K562 (cell line): Measurements from ENCODE around the gene GRWD1. TPM values are rescaled to one million over a fixed set of nuclear protein-coding genes. Genes with fewer than 3 reads are reported as not detected.

Source experiments
- CGGBP1 ChIP-seq: fragments of 250-450 bp; sonication (Bioruptor Pico); IDR thresholded peaks from 2 replicates; pipeline ENCODE4 v1.9.0; 2021; ENCODE audit warnings: mild to moderate bottlenecking
- CREBBP ChIP-seq: IDR thresholded peaks from one replicate; pipeline ENCODE4 v1.6.1; 2012; ENCODE audit warnings: low read depth, mild to moderate bottlenecking, control low read depth, inconsistent platforms, low read length
- CXXC5 ChIP-seq: fragments of 250-450 bp; sonication (Bioruptor Pico); IDR thresholded peaks from 2 replicates; pipeline ENCODE4 v1.8.0; 2022; ENCODE audit warnings: inconsistent platforms, mild to moderate bottlenecking, moderate library complexity
- E2F5 ChIP-seq: sonication (generic); formaldehyde crosslinking; IDR thresholded peaks from 2 replicates; pipeline ENCODE4 v1.8.0; 2022; ENCODE audit warnings: mild to moderate bottlenecking, missing genetic modification reagents
- ELF2 ChIP-seq: fragments of 250-450 bp; sonication (Bioruptor Pico); IDR thresholded peaks from 2 replicates; pipeline ENCODE4 v1.5.0; 2021; ENCODE audit warnings: mild to moderate bottlenecking
- FOXO4 ChIP-seq: fragments of 450-650 bp; formaldehyde crosslinking; IDR thresholded peaks from 2 replicates; pipeline ENCODE4 v1.4.0; 2020; ENCODE audit warnings: mild to moderate bottlenecking, moderate library complexity
- GABPA ChIP-seq: fragments of 200-800 bp; sonication (Bioruptor generic); conservative IDR thresholded peaks from 2 replicates; pipeline ENCODE4 v1.6.1; 2016; ENCODE audit warnings: low read depth, missing genetic modification characterization, missing compliant biosample characterization
- GTF2E2 ChIP-seq: fragments of 200-800 bp; sonication (Bioruptor generic); IDR thresholded peaks from 2 replicates; pipeline ENCODE4 v1.6.1; 2016; ENCODE audit warnings: missing genetic modification characterization, missing compliant biosample characterization
- HDAC1 ChIP-seq, 2 experiments: fragments of 450-650 bp; IDR thresholded peaks; 2 replicates each; pipeline ENCODE4 v1.6.1; 2016 to 2017; ENCODE audit warnings: inconsistent platforms in 1 of 2, mild to moderate bottlenecking in 1 of 2, moderate library complexity in 1 of 2
- MEF2A ChIP-seq: IDR thresholded peaks from 2 replicates; pipeline ENCODE4 v1.6.1; 2011; ENCODE audit warnings: low read depth, mild to moderate bottlenecking, low read length, moderate library complexity; ENCODE audit not compliant: control insufficient read depth
- MXD1 ChIP-seq: fragments of 250-450 bp; sonication (Bioruptor Pico); IDR thresholded peaks from 2 replicates; pipeline ENCODE4 v1.8.0; 2021; ENCODE audit warnings: borderline replicate concordance, mild to moderate bottlenecking, moderate library complexity; ENCODE audit not compliant: poor library complexity, severe bottlenecking
- NR4A1 ChIP-seq, 2 experiments: fragments of 250-450 bp in 1 of 2; fragments of 450-650 bp in 1 of 2; sonication (Bioruptor Pico) in 1 of 2; IDR thresholded peaks; 2 replicates each; pipeline versions ENCODE4 v1.4.0 to v1.6.1; 2016 to 2020; ENCODE audit warnings: mild to moderate bottlenecking in 2 of 2, missing compliant biosample characterization in 1 of 2, missing genetic modification characterization in 1 of 2, moderate library complexity in 1 of 2
- POLR2G ChIP-seq: fragments of 200-400 bp; formaldehyde crosslinking; IDR thresholded peaks from 2 replicates; pipeline ENCODE4 v1.6.1; 2017; ENCODE audit warnings: low read depth, mild to moderate bottlenecking, antibody characterized with exemption, low read length, moderate library complexity
- RB1 ChIP-seq: fragments of 450-650 bp; IDR thresholded peaks from 2 replicates; pipeline ENCODE4 v1.6.1; 2017; ENCODE audit warnings: low read depth, mild to moderate bottlenecking
- RBM39 ChIP-seq: fragments of 200-400 bp; formaldehyde crosslinking; optimal IDR thresholded peaks from 2 replicates; pipeline ENCODE3; 2018; ENCODE audit warnings: low read depth, low read length
- SMARCB1 ChIP-seq: IDR thresholded peaks from 2 replicates; pipeline ENCODE4 v1.6.1; 2011; ENCODE audit warnings: improper control_type of control experiment, low read depth; ENCODE audit not compliant: insufficient read length
- USF2 ChIP-seq: sonication (generic); formaldehyde crosslinking; IDR thresholded peaks from 2 replicates; pipeline ENCODE4 v1.5.0; 2020; ENCODE audit warnings: missing genetic modification reagents
- ZNF121 ChIP-seq: sonication (generic); formaldehyde crosslinking; conservative IDR thresholded peaks from 2 replicates; pipeline ENCODE4 v1.8.0; 2022; ENCODE audit warnings: missing genetic modification reagents
- ZNF124 ChIP-seq: sonication (generic); formaldehyde crosslinking; IDR thresholded peaks from 2 replicates; pipeline ENCODE4 v1.8.1; 2022; ENCODE audit warnings: missing genetic modification reagents
- ZNF24 ChIP-seq: fragments of 450-650 bp; IDR thresholded peaks from 2 replicates; pipeline ENCODE4 v1.6.1; 2016
- ZNF280B ChIP-seq: fragments of 250-450 bp; sonication (Bioruptor Pico); IDR thresholded peaks from 2 replicates; pipeline ENCODE4 v1.5.1; 2021; ENCODE audit warnings: mild to moderate bottlenecking
- ZNF282 ChIP-seq: sonication (generic); formaldehyde crosslinking; IDR thresholded peaks from 2 replicates; pipeline ENCODE4 v1.8.1; 2023; ENCODE audit warnings: missing genetic modification reagents
- ZNF311 ChIP-seq: fragments of 250-450 bp; sonication (Bioruptor Pico); IDR thresholded peaks from 2 replicates; pipeline ENCODE4 v1.4.0; 2020; ENCODE audit warnings: mild to moderate bottlenecking, moderate library complexity
- polyA plus RNA-seq, 8 experiments: library from polyadenylated mRNA; depleted of rRNA in 4 of 8; stranded (reverse) in 5 of 8; unstranded in 3 of 8; fragments of >200 nt; fragmentation: Nextera tagmentation in 2 of 8; fragmentation: Illumina TruSeq in 1 of 8; extraction: Ambion mirVana in 2 of 8; extraction: Trizol in 1 of 8; gene quantifications; 2 replicates each; pipeline versions ENCODE4 v1.2.1 to v1.2.3, GENCODE V29; 2011 to 2014; ENCODE audit warnings: inconsistent platforms in 1 of 8, missing spikeins in 1 of 8
- total RNA-seq, 7 experiments: library from RNA; depleted of rRNA in 6 of 7; stranded (reverse); fragments of >200 nt in 6 of 7; fragmentation: Illumina TruSeq in 2 of 7; extraction: Trizol in 2 of 7; gene quantifications; 2 replicates each; pipeline versions ENCODE4 v1.2.1 to v1.2.3, GENCODE V29; 2011 to 2021; ENCODE audit warnings: low replicate concordance in 1 of 7

The GRWD1 gene
- total and polyA plus RNA-seq, 9 of the 15 experiments (the other 6 are each of a cell fraction or from before 2014, with no cell fraction given), result 1.5 to 87.2 (median 24.5) TPM

- TF ChIP-seq ZNF280B (CRISPR knock-in tag) (no peak), GTF2E2 (tag) (0 out of 2 replicates have a peak, but pooled peaks have one; percentile 41), ZNF311 (CRISPR knock-in tag) (no peak), SMARCB1 (peak; percentile 24), NR4A1 (CRISPR knock-in tag; IDR thresholded peaks at IDR 0.05) (no peak), NR4A1 (tag; IDR thresholded peaks at IDR 0.05) (no peak), RBM39 (peak; percentile 39), ZNF24 (no peak), ZNF282 (CRISPR knock-in tag) (no peak), ZNF124 (CRISPR knock-in tag) (no peak), HDAC1 (IDR thresholded peaks at IDR 0.05) (peak; percentile 94 to 100; a peak in 3 of 4 replicates), ZNF121 (CRISPR knock-in tag) (no peak), MEF2A (no peak), FOXO4 (no peak), RB1 (peak; percentile 38), GABPA (peak; percentile 96), MXD1 (CRISPR knock-in tag) (peak; percentile 100), E2F5 (no peak), ELF2 (peak; percentile 77), CREBBP (no peak), POLR2G (peak; percentile 97), CGGBP1 (no peak), CXXC5 (CRISPR knock-in tag) (peak; percentile 82), USF2 (CRISPR knock-in tag) (no peak)
These were observed at the start of gene GRWD1 (continued) for GRCh38 chr19:48445606-48446481.
